HG02610 (cell line): ENCODE results near the gene BTN2A1.
A peak's percentile ranks its signal among the peaks of the same experiment; 100 is the strongest.

Source experiments
- ATAC-seq: cut with Tn5 transposase; IDR thresholded peaks from one replicate; pipeline ENCODE4 v1.9.1; 2021; ENCODE audit warnings: mild to moderate bottlenecking, moderate library complexity; ENCODE audit not compliant: unreplicated experiment

Gene BTN2A1

DNA sequence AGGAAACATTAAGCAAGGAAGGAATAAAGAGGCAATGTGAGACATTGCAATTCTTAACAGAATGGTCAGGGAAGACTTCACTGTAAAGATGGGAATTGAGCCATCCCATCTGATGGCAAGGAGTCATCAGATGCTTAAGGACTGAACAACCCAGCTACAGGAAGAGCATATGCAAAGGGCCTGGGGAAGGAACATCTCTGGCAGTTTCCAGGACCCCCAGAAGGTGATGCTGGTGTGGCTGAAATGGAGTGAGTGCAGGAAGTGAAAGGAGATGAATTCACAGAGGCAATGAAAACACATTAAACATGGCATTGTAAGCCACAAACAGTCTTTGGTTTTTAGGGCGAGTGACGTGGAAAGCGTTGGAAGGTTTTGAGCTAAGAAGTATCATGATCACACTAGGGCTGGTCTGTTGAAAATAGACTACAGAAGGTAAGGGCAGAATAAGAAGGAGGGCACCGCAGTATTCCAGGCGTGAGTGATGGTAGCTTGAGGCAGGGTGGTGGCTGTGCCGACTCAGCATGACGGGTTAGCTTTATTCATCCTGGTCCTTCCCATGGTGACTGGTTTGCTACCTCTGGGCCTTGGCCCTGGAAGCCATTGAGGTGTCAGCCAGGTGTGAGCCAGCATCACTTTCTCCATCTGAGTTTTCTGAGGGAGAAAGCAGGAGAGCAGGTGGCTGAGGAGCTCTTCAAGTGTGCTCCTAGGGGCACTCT, 6.8 kb downstream of the BTN2A1 start:
- no peak for ATAC-seq

GRCh38 chr6:26465776-26466175, 8.0 kb downstream of the BTN2A1 start:
- no peak for ATAC-seq

- ATAC-seq: no peak
These were observed 11.1 kb downstream of the BTN2A1 start for GRCh38 chr6:26468829-26469228.

DNA sequence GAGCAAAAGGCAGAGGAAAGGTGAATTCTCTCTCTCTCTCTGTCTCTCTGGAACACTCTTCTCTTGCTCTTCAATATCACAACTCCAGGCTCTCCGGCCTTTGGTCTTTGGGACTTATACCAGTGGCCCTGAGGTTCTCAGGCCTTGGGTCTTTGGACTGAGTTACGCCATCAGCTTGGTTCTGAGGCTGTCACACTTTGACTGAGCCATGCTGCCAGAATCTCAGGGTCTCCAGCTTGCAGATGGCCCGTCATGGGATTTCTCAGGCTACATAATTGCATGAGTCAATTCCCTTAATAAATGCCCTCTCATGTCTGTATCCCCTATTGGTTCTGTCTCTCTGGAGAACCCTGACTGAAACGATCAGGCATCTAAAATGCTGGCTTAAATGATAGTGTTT, 12.9 kb downstream of the BTN2A1 start:
- ATAC-seq: no peak

- ATAC-seq: no peak
These were observed 14.2 kb downstream of the BTN2A1 start for GRCh38 chr6:26471970-26472369.

- ATAC-seq: no peak
These were observed 15.0 kb downstream of the BTN2A1 start for GRCh38 chr6:26472549-26473290.

GRCh38 chr6:26473429-26473757, 15.6 kb downstream of the BTN2A1 start:
- ATAC-seq: no peak

GRCh38 chr6:26473758-26474438, 16.1 kb downstream of the BTN2A1 start:
- peak; percentile 93 for ATAC-seq

GRCh38 chr6:26474439-26474881, 16.7 kb downstream of the BTN2A1 start:
- no peak for ATAC-seq

DNA sequence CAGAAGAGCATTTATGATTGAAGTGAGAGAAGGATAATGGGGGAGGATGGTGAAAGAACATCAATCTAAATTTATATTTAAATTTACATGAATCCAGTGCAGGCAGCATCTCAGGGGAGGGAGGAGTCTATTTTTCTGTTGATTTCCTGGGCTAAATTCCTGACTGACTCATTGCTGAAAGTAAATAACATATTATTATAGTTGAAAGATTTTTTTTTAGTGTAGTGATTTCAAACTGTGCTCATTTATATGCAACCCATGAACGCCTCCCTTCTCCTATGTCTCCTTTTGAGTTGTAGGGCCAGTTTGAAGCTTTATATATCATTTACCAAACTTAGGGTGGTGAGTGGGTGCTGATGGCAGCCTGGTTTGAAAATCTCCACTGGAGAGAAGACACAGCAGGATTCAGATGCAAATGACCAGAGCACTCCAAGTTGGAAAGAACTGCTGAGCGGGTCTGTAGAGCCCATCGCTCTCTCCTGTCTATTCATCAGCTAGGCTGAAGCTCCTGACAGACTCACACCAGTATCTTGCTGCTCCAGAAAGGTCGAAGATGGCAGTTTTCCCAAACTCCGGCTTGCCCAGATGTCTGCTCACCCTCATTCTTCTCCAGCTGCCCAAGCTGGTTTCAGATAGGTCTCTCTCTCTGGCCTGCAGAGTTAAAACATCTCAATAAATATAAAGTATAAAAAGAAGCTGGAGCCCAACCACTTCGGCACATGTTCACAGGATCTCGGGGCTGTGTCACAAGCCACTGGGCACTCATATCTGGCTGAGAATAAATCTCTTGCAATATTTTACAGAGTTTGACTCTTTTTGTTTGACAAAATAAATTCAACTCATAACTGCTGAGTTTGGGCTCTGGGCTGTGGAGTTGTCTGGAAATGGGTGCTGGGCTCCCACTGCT, 18.3 kb downstream of the BTN2A1 start:
- no peak for ATAC-seq

DNA sequence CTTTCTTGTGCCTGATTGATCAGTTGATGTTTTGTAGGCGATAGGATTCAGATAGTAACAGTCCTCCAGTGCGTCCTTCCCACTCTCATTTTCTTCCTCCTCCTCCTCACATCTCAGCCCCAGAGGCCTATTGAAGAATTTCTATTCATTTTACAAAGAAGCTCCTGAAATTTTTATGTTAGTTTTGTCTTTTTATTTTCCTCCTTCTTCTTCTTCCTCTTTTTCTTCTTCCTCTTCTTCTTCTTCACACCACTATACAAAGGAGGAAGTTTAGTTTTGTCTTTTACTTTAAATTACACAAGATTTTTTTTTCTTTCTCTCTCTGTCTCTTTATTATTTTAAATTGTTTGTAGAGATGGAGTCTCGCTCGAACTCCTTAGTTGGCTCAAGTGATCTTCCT, 19.1 kb downstream of the BTN2A1 start:
- no peak for ATAC-seq

GRCh38 chr6:26477426-26477825, 19.7 kb downstream of the BTN2A1 start:
- ATAC-seq: no peak

GRCh38 chr6:26478100-26478984, 20.6 kb downstream of the BTN2A1 start:
- no peak for ATAC-seq

DNA sequence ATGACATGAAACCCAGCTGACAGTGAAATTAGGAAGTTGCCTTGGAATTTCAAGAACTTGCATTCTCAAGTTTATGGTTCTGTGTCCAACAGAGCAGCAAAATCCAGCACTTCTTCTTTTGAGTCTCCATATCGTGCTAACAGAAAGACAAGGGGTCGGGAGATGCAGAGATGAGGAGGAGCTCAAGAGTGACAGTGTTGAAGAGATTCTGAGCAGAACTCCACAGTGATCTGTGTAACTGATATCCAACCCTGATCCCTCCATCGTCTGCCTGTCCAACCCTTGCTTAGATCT, 21.2 kb downstream of the BTN2A1 start:
- no peak for ATAC-seq

DNA sequence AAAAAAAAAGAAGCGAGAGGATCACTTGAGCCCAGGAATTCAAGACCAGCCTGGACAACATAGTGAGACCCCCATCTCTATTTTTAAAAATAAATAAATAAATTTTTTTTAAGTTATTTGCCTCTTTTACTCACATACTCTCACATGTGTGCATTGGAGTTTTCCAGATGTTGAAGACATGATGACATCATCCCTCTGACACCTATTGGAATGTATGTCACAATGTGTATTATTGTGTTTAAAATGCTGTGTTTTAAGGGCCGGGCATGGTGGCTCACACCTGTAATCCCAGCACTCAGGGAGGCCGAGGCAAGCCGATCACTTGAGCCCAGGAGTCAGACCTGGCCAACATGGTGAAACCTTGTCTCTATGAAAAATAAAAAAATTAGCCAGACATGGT, 24.6 kb downstream of the BTN2A1 start:
- no peak for ATAC-seq

GRCh38 chr6:26483727-26484126, 26.0 kb downstream of the BTN2A1 start:
- no peak for ATAC-seq

DNA sequence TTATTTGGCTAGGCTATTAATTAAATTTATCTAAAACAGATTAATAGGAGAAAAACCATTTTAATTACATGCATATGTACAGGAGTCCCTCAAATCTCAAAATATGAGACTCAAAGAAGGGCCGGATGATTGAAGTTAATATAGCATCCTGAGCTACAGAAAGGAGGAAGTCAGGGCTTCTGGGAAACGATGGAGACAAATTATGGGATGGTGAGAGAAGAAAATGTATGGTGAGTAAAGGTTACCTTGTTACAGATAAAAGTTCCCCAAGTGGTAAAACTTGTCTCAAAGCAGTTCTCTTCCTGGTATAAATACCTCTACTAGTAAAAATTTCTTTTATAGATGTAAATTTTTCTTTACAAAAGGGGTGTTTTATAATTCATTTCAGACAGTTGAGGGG, 26.4 kb downstream of the BTN2A1 start:
- no peak for ATAC-seq

DNA sequence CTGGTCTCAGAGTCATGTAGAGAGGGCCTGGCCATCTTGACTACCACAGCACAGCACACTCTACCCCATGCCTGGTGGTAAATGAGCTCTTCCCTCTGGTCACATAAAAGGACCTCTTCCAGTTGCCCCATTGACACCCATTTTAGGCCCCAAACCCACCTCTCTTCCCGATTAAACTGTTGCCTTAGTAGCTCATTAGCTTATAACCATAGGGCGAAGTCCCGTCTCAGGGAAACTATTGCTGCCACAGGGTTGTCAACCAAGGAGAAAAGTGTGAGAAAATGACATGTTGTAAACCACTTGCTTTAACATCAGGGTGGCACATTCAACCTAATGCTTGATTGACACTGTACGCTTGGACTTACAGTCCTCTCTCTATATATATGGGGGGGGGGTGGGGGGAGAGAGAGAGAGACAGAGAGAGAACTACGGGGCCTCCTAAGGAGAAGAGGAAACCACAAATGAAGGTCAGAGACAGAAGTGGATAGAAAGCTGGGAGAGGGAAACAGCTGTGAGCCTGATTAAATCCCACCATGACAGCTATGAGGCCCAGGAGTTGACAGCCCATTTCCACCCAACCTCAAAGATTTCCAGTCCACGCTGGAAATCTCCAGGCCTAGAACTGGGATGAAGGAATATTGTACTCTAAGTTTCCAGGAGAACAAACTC, 27.5 kb downstream of the BTN2A1 start:
- no peak for ATAC-seq

GRCh38 chr6:26486358-26486757, 28.6 kb downstream of the BTN2A1 start:
- ATAC-seq: no peak

GRCh38 chr6:26487466-26487865, 29.7 kb downstream of the BTN2A1 start:
- ATAC-seq: no peak
